Vagina (tissue), 2 donors: ENCODE measurements around the gene PPP4R1. TPM values are rescaled to one million over a fixed set of nuclear protein-coding genes. Genes with fewer than 3 reads are reported as not detected.
"Not testable (repeated sequence)": the region's sequence is repeated elsewhere in the genome, so short reads cannot be mapped to it uniquely, and the experiment has no call there.

Experiments
- DNase-seq, 2 donors: peaks; one replicate each; pipeline ENCODE4 v3.0.0-alpha.2; 2017; ENCODE audit errors: extremely low spot score in 2 of 2
- H3K27ac ChIP-seq: fragments of 200-600 bp; sonication (generic); one replicate; pipeline ENCODE4 v1.5.1; 2019
- H3K27me3 ChIP-seq: fragments of 200-600 bp; sonication (generic); one replicate; pipeline ENCODE4 v1.5.1; 2019
- H3K36me3 ChIP-seq, 2 donors: fragments of 200-600 bp; sonication (generic); one replicate each; pipeline ENCODE4 v1.5.1; 2017 to 2019
- H3K4me1 ChIP-seq: fragments of 200-600 bp; sonication (generic); one replicate; pipeline ENCODE4 v1.5.1; 2019
- H3K4me3 ChIP-seq, 2 donors: fragments of 200-600 bp; sonication (generic); 1 replicate in 1 of 2; 2 replicates in 1 of 2; pipeline ENCODE4 v1.5.1; 2016 to 2019
- H3K9me3 ChIP-seq: fragments of 200-600 bp; sonication (generic); one replicate; pipeline ENCODE4 v1.5.1; 2019
- POLR2A ChIP-seq, 2 donors: fragments of 450-650 bp; IDR thresholded peaks; one replicate each; pipeline ENCODE4 v1.6.1; 2017; ENCODE audit warnings: antibody characterized with exemption in 2 of 2, mild to moderate bottlenecking in 2 of 2, moderate library complexity in 2 of 2
- POLR2AphosphoS5 ChIP-seq, 2 donors: sonication (generic); formaldehyde crosslinking; IDR thresholded peaks; one replicate each; pipeline ENCODE4 v1.9.0; 2017; ENCODE audit warnings: antibody characterized with exemption in 2 of 2, mild to moderate bottlenecking in 2 of 2, low read depth in 1 of 2; ENCODE audit not compliant: insufficient read depth in 1 of 2
- intact Hi-C: fragments of 100-400 bp; cut with DNase I; formaldehyde crosslinking; loops from one replicate; pipeline ENCODE4 v1.15.1; 2023
- total RNA-seq: library from RNA; depleted of rRNA; stranded (reverse); fragments of >200 nt; gene quantifications from one replicate; pipeline ENCODE4 v1.2.3, GENCODE V29; 2016
- TF ChIP-seq, protein P1 (sequence below), 3 experiments: fragments of 450-650 bp in 2 of 3; fragments of 200-600 bp in 1 of 3; sonication (generic) in 1 of 3; IDR thresholded peaks; one replicate each; pipeline ENCODE4 v1.5.1; 2017 to 2019; ENCODE audit warnings: antibody characterized with exemption in 3 of 3, mild to moderate bottlenecking in 2 of 3, moderate library complexity in 2 of 3

PPP4R1 gene
- total RNA-seq, 1 donor from 2014 or later = 127 TPM

- TF ChIP-seq POLR2A (IDR thresholded peaks at IDR 0.05) (no peak), POLR2AphosphoS5 (IDR thresholded peaks at IDR 0.05; ENCODE audit: insufficient read depth in 1 of 2, low read depth in 1 of 2) (no peak)
- TF ChIP-seq, protein P1, sequence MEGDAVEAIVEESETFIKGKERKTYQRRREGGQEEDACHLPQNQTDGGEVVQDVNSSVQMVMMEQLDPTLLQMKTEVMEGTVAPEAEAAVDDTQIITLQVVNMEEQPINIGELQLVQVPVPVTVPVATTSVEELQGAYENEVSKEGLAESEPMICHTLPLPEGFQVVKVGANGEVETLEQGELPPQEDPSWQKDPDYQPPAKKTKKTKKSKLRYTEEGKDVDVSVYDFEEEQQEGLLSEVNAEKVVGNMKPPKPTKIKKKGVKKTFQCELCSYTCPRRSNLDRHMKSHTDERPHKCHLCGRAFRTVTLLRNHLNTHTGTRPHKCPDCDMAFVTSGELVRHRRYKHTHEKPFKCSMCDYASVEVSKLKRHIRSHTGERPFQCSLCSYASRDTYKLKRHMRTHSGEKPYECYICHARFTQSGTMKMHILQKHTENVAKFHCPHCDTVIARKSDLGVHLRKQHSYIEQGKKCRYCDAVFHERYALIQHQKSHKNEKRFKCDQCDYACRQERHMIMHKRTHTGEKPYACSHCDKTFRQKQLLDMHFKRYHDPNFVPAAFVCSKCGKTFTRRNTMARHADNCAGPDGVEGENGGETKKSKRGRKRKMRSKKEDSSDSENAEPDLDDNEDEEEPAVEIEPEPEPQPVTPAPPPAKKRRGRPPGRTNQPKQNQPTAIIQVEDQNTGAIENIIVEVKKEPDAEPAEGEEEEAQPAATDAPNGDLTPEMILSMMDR (IDR thresholded peaks at IDR 0.05) = peak in 1 of 3 experiments; percentile 38
- DNase-seq = no peak
- intact Hi-C loops = no loop called here
- peaks cover 56% of the 10 kb centered on the region for H3K4me1 ChIP-seq
- H3K27me3 ChIP-seq = no peaks in the 10 kb centered on the region
- peak overlapping the region; percentile 99 for H3K27ac ChIP-seq
- peak overlapping the region; percentile 91 to 97 for H3K4me3 ChIP-seq
- H3K36me3 ChIP-seq = peaks cover 0 to 8% of the 10 kb centered on the region in 2 donors
- no peaks in the 10 kb centered on the region for H3K9me3 ChIP-seq
Measured at GRCh38 chr18:9612215-9612830, 2.0 kb downstream of the PPP4R1 start.

GRCh38 chr18:9609190-9609589, 5.2 kb downstream of the PPP4R1 start:
- no peak for DNase-seq
- TF ChIP-seq POLR2AphosphoS5 (IDR thresholded peaks at IDR 0.05; ENCODE audit: insufficient read depth in 1 of 2, low read depth in 1 of 2) (no peak), POLR2A (IDR thresholded peaks at IDR 0.05) (no peak)
- TF ChIP-seq, protein P1 (IDR thresholded peaks at IDR 0.05) = no peak
- Histone ChIP-seq H3K4me1 (peaks cover 66% of the 10 kb centered on the region), H3K27ac (peak overlapping the region; percentile 13), H3K27me3 (no peaks in the 10 kb centered on the region), H3K9me3 (no peaks in the 10 kb centered on the region), H3K4me3 (no peak overlapping the region), H3K36me3 (peaks cover 0 to 8% of the 10 kb centered on the region in 2 donors)
- intact Hi-C loops = no loop called here

GRCh38 chr18:9608728-9609127, 5.6 kb downstream of the PPP4R1 start:
- Histone ChIP-seq H3K36me3 (peaks cover 0 to 8% of the 10 kb centered on the region in 2 donors), H3K9me3 (no peaks in the 10 kb centered on the region), H3K4me1 (peaks cover 67% of the 10 kb centered on the region), H3K4me3 (no peak overlapping the region), H3K27ac (peak overlapping the region; percentile 13), H3K27me3 (no peaks in the 10 kb centered on the region)
- TF ChIP-seq, protein P1 (IDR thresholded peaks at IDR 0.05) = no peak
- TF ChIP-seq POLR2AphosphoS5 (IDR thresholded peaks at IDR 0.05; ENCODE audit: insufficient read depth in 1 of 2, low read depth in 1 of 2) (no peak), POLR2A (IDR thresholded peaks at IDR 0.05) (no peak)
- DNase-seq = no peak
- intact Hi-C loops = no loop called here

GRCh38 chr18:9608298-9608697, 6.1 kb downstream of the PPP4R1 start:
- Histone ChIP-seq H3K9me3 (no peaks in the 10 kb centered on the region), H3K4me1 (peaks cover 67% of the 10 kb centered on the region), H3K4me3 (no peak overlapping the region), H3K27me3 (no peaks in the 10 kb centered on the region), H3K36me3 (peaks cover 0 to 8% of the 10 kb centered on the region in 2 donors), H3K27ac (no peak overlapping the region)
- intact Hi-C loops = no loop called here
- TF ChIP-seq POLR2AphosphoS5 (IDR thresholded peaks at IDR 0.05; ENCODE audit: insufficient read depth in 1 of 2, low read depth in 1 of 2) (no peak), POLR2A (IDR thresholded peaks at IDR 0.05) (no peak)
- TF ChIP-seq, protein P1 (IDR thresholded peaks at IDR 0.05) = no peak
- DNase-seq = no peak

DNA sequence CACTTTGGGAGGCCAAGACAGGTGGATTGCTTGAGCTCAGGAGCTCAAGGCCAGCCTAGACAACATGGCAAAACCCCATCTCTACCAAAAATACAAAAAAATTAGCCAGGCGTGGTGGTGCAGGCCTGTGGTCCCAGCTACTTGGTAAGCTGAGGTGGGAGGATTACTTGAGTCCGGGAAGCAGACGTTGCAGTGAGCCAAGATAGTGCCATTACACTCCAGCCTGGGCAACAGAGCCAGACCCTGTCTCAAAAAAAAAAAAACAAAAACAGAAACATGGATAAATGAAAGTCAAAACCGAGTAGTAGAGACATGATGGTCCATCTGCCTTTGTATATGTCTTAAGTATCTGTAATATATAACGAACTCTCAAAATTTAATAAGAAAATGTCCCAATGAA, 7.2 kb downstream of the PPP4R1 start:
- DNase-seq, intact Hi-C loops, H3K27ac ChIP-seq, H3K27me3 ChIP-seq, H3K36me3 ChIP-seq, H3K9me3 ChIP-seq, H3K4me3 ChIP-seq: not testable (repeated sequence)
- H3K4me1 ChIP-seq = peaks cover 56% of the 10 kb centered on the region
